ENCODE data around the gene KIF23. TPM values are rescaled to one million over a fixed set of nuclear protein-coding genes. Genes with fewer than 3 reads are reported as not detected.

Gene KIF23
- total RNA-seq, 1 experiment from 2014 or later, result 83.7 TPM

DNA sequence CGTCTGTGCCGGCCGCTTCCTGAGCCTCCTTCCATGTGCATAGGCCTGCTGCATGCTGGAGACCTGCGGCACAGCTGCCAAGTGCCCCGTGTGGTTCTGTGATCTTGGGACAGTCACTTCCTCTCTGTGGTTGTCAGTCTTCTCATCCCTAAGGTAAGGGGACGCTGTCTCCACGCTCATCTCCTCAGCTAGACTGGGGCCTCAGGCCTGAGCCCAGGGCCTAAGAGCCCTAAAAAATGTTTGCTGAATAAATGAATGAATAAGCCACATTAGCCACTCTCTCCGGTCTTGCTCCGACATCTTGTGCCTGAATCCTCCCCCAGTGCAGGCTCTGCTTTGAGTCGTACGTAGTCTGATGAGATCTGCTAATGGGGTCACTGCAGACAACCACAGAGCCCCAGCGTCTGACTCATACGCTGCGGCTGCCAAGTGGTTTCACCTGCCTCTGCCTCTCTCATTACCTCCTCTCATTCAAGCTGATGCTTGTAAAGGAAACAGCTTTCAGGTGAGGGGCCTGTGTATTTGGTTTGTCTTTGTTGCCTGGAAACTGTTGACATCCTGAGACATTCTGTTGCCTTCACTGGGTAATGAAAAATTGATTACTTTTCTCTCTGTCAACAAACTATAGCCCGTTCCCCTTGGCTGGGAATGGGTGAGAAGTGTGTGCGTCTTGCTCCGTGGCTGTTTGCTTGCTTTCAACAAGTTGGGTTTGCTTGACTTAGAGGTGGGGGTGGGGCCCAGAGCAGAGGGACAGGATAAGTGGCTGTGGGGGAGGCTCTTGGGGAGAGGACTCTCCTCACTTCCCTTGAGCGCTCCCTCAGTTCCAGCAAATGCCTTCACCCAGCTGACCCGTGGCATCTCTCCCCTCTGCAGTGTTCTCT is 54.3 kb downstream of the KIF23 start:
- no peaks in the 10 kb centered on the region for H3K9me2 ChIP-seq (ENCODE audit: insufficient read depth)
- POLR2A ChIA-PET, result no interaction called here
- no peaks in the 10 kb centered on the region for H3K79me2 ChIP-seq (ENCODE audit: insufficient read depth, low read length)
- CTCF ChIA-PET, result interaction anchor here (1.8 to 5.0 kb wide), 2 partner anchors 9 to 409 kb away, joined by 5 to 19 read pairs; no protein-coding TSS in a partner anchor
- intact Hi-C loops (cut with micrococcal nuclease), result no loop called here
- RAD21 ChIA-PET (ENCODE audit: low non-redundant PET in 1 of 2, low total read pairs in 2 of 2, uncharacterized antibody in 2 of 2, unreplicated experiment in 2 of 2), result no interaction called here
- BruUV-seq (replicated peaks), result no TSS peak
- peak overlapping the region; percentile 51; the same call in 1 of the 2 replicates for H3K4me2 ChIP-seq (ENCODE audit: low read length)
- H3K27ac ChIP-seq (ENCODE audit: low read depth, low read length), result no peak overlapping the region
- TF ChIP-seq ELF1 (IDR thresholded peaks at IDR 0.05; ENCODE audit: borderline replicate concordance, low read depth), result no peak
- TF ChIP-seq FOSL1 (IDR thresholded peaks at IDR 0.05; ENCODE audit: low read depth), result 0 out of 2 replicates have a peak, but pooled peaks have one; percentile 22
- no peak overlapping the region for H3K4me3 ChIP-seq (replicated peaks in 1 of 2; ENCODE audit: low read depth in 1 of 2, low read length in 2 of 2)
- H3K4me1 ChIP-seq (ENCODE audit: control insufficient read depth in 1 of 2, insufficient read depth in 2 of 2, low read length in 2 of 2), result peaks cover 0 to 34% of the 10 kb centered on the region in 2 experiments; a peak in 3 of 4 replicates
- no peaks in the 10 kb centered on the region for H3K27me3 ChIP-seq (ENCODE audit: insufficient read depth, low read length)
- ATAC-seq (peak; percentile 56), DNase-seq (ENCODE audit: low read depth, low spot score) (no peak)
- H3K9me3 ChIP-seq (ENCODE audit: control insufficient read depth in 1 of 2, insufficient read depth in 1 of 2, low read depth in 1 of 2, low read length in 2 of 2), result no peaks in the 10 kb centered on the region
- H3K9ac ChIP-seq (ENCODE audit: low read length), result no peak overlapping the region
- H2AFZ ChIP-seq (ENCODE audit: low read depth, low read length, poor library complexity, severe bottlenecking), result no peak overlapping the region
- no peaks in the 10 kb centered on the region for H4K20me1 ChIP-seq (ENCODE audit: insufficient read depth)
- H3K36me3 ChIP-seq (ENCODE audit: control insufficient read depth in 1 of 2, insufficient read depth in 2 of 2, low read length in 2 of 2), result no peaks in the 10 kb centered on the region

DNA sequence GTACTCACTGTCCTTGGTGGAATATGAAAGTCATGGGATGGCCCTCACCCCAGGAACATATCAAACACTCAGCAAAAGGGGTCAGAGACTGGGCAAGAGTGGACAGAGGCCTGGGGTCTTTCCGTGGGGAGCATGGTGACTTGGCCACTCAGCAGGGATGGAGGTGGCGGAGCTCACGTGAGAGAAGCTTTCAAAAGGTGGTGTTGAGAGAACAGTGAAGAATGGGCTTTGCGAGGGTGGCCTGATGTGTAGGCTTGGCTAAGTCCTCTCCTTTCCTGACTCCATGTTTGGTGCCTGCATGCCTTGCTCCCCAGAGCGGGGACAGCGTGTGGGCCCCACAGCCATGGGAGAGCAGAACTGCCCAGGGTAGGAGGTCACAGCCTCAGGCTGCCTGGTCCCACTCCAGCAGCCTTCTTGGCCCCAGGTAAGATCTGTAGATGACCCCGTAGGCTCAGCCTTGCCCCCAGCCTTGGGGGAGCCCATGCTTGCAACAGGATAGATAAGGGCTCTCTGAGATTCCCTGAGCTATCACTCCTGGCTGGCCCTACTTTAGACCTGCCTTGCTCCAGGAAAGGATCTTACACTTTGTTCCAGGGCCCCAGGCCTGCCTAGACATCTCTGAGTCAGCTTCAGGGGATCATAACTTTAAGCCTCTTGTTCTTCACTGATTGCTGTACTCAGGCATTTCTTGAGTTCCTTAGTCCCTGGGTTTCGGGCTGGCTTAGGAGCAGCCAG is 55.5 kb downstream of the KIF23 start:
- no peak overlapping the region for H3K27ac ChIP-seq (ENCODE audit: low read depth, low read length)
- no peak overlapping the region for H3K9ac ChIP-seq (ENCODE audit: low read length)
- no peaks in the 10 kb centered on the region for H3K36me3 ChIP-seq (ENCODE audit: control insufficient read depth in 1 of 2, insufficient read depth in 2 of 2, low read length in 2 of 2)
- BruUV-seq (replicated peaks), result no TSS peak
- POLR2A ChIA-PET, result no interaction called here
- H4K20me1 ChIP-seq (ENCODE audit: insufficient read depth), result no peaks in the 10 kb centered on the region
- H2AFZ ChIP-seq (ENCODE audit: low read depth, low read length, poor library complexity, severe bottlenecking), result no peak overlapping the region
- H3K4me1 ChIP-seq (ENCODE audit: control insufficient read depth in 1 of 2, insufficient read depth in 2 of 2, low read length in 2 of 2), result peaks cover 0 to 31% of the 10 kb centered on the region in 2 experiments; a peak in 3 of 4 replicates
- no peaks in the 10 kb centered on the region for H3K9me3 ChIP-seq (ENCODE audit: control insufficient read depth in 1 of 2, insufficient read depth in 1 of 2, low read depth in 1 of 2, low read length in 2 of 2)
- no peak for ATAC-seq
- H3K4me2 ChIP-seq (ENCODE audit: low read length), result no peak overlapping the region
- RAD21 ChIA-PET (ENCODE audit: low non-redundant PET in 1 of 2, low total read pairs in 2 of 2, uncharacterized antibody in 2 of 2, unreplicated experiment in 2 of 2), result interaction anchor here in 1 of 2 experiments (0.6 kb wide), 1 partner anchor 802 kb away, joined by 7 read pairs; no protein-coding TSS in a partner anchor
- no peak overlapping the region for H3K4me3 ChIP-seq (replicated peaks in 1 of 2; ENCODE audit: low read depth in 1 of 2, low read length in 2 of 2)
- DNase-seq (ENCODE audit: low read depth, low spot score), result no peak
- H3K9me2 ChIP-seq (ENCODE audit: insufficient read depth), result no peaks in the 10 kb centered on the region
- CTCF ChIA-PET, result interaction anchor here (5.0 kb wide), 1 partner anchor 7 kb away, joined by 19 read pairs; no protein-coding TSS in a partner anchor
- intact Hi-C loops (cut with micrococcal nuclease), result no loop called here
- no peaks in the 10 kb centered on the region for H3K79me2 ChIP-seq (ENCODE audit: insufficient read depth, low read length)
- no peaks in the 10 kb centered on the region for H3K27me3 ChIP-seq (ENCODE audit: insufficient read depth, low read length)
- no peak for TF ChIP-seq YY1 (IDR thresholded peaks at IDR 0.05; ENCODE audit: extremely low read depth, insufficient replicate concordance, low read depth, low read length)
- TF ChIP-seq, protein P1, sequence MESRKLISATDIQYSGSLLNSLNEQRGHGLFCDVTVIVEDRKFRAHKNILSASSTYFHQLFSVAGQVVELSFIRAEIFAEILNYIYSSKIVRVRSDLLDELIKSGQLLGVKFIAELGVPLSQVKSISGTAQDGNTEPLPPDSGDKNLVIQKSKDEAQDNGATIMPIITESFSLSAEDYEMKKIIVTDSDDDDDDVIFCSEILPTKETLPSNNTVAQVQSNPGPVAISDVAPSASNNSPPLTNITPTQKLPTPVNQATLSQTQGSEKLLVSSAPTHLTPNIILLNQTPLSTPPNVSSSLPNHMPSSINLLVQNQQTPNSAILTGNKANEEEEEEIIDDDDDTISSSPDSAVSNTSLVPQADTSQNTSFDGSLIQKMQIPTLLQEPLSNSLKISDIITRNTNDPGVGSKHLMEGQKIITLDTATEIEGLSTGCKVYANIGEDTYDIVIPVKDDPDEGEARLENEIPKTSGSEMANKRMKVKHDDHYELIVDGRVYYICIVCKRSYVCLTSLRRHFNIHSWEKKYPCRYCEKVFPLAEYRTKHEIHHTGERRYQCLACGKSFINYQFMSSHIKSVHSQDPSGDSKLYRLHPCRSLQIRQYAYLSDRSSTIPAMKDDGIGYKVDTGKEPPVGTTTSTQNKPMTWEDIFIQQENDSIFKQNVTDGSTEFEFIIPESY (IDR thresholded peaks at IDR 0.05; ENCODE audit: extremely low read depth, insufficient replicate concordance, low read length), result no peak
- TF ChIP-seq, protein P2, sequence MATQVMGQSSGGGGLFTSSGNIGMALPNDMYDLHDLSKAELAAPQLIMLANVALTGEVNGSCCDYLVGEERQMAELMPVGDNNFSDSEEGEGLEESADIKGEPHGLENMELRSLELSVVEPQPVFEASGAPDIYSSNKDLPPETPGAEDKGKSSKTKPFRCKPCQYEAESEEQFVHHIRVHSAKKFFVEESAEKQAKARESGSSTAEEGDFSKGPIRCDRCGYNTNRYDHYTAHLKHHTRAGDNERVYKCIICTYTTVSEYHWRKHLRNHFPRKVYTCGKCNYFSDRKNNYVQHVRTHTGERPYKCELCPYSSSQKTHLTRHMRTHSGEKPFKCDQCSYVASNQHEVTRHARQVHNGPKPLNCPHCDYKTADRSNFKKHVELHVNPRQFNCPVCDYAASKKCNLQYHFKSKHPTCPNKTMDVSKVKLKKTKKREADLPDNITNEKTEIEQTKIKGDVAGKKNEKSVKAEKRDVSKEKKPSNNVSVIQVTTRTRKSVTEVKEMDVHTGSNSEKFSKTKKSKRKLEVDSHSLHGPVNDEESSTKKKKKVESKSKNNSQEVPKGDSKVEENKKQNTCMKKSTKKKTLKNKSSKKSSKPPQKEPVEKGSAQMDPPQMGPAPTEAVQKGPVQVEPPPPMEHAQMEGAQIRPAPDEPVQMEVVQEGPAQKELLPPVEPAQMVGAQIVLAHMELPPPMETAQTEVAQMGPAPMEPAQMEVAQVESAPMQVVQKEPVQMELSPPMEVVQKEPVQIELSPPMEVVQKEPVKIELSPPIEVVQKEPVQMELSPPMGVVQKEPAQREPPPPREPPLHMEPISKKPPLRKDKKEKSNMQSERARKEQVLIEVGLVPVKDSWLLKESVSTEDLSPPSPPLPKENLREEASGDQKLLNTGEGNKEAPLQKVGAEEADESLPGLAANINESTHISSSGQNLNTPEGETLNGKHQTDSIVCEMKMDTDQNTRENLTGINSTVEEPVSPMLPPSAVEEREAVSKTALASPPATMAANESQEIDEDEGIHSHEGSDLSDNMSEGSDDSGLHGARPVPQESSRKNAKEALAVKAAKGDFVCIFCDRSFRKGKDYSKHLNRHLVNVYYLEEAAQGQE (IDR thresholded peaks at IDR 0.05; ENCODE audit: low read depth), result no peak
- TF ChIP-seq ELF1 (IDR thresholded peaks at IDR 0.05; ENCODE audit: borderline replicate concordance, low read depth), result no peak
- TF ChIP-seq, protein P3, sequence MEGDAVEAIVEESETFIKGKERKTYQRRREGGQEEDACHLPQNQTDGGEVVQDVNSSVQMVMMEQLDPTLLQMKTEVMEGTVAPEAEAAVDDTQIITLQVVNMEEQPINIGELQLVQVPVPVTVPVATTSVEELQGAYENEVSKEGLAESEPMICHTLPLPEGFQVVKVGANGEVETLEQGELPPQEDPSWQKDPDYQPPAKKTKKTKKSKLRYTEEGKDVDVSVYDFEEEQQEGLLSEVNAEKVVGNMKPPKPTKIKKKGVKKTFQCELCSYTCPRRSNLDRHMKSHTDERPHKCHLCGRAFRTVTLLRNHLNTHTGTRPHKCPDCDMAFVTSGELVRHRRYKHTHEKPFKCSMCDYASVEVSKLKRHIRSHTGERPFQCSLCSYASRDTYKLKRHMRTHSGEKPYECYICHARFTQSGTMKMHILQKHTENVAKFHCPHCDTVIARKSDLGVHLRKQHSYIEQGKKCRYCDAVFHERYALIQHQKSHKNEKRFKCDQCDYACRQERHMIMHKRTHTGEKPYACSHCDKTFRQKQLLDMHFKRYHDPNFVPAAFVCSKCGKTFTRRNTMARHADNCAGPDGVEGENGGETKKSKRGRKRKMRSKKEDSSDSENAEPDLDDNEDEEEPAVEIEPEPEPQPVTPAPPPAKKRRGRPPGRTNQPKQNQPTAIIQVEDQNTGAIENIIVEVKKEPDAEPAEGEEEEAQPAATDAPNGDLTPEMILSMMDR (IDR thresholded peaks at IDR 0.05 in 2 of 3, conservative IDR thresholded peaks at IDR 0.05 in 1 of 3; ENCODE audit: borderline replicate concordance in 1 of 3, insufficient read depth in 1 of 3, low read depth in 2 of 3, low read length in 2 of 3), result no peak
- no peak for TF ChIP-seq JUND (IDR thresholded peaks at IDR 0.05)

Data from HCT116 (cell line).